Activated CD4-positive, alpha-beta T cell treated with anti-CD3 and anti-CD28 coated beads, Interleukin-2, Interleukin-6, amounts not matched to agents 100 ng/mL and 50 ng/mL, durations not matched to agents 16 hours and 8 hours (primary cell): Measurements from ENCODE around the gene CPNE9.

ENCODE experiments used
- DNase-seq: peaks from one replicate; pipeline ENCODE4 v3.0.0-alpha.2; 2020

The CPNE9 gene, protein sequence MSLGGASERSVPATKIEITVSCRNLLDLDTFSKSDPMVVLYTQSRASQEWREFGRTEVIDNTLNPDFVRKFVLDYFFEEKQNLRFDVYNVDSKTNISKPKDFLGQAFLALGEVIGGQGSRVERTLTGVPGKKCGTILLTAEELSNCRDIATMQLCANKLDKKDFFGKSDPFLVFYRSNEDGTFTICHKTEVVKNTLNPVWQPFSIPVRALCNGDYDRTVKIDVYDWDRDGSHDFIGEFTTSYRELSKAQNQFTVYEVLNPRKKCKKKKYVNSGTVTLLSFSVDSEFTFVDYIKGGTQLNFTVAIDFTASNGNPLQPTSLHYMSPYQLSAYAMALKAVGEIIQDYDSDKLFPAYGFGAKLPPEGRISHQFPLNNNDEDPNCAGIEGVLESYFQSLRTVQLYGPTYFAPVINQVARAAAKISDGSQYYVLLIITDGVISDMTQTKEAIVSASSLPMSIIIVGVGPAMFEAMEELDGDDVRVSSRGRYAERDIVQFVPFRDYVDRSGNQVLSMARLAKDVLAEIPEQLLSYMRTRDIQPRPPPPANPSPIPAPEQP

DNA sequence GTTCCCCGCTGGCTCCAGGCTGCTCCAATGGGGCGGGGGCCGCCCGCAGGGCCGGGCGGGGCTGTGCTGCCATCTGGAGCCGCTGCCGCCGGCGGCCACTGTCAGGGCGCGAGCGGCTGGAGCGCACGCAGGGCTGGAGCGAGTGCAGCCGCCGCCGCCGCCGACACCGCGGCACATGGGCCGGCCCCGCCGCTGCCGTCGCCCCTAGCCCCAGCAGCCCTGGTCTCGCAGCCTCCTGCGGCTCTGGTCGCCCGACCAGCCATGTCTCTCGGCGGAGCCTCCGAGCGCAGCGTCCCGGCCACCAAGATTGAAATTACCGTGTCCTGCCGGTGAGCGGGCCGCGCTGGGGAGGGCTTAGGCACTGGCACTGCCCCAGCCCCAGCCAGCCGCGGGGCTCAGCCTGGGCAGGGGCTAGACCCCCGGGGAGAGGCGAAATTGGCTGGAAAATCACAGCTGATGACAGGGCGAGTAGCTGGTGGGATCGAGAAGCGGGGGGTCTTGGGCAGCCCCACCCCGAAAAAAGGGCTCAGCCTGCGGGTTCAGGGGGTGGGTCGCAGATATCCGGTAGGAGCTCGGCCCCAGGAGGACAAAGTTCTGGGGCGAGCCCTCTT is at the start of gene CPNE9:
CPNE9 (plus strand) TSS at position 98 of the 611 bp plus-strand sequence; CDS start at position 262, 164 bp downstream.
- DNase-seq: no peak

DNA sequence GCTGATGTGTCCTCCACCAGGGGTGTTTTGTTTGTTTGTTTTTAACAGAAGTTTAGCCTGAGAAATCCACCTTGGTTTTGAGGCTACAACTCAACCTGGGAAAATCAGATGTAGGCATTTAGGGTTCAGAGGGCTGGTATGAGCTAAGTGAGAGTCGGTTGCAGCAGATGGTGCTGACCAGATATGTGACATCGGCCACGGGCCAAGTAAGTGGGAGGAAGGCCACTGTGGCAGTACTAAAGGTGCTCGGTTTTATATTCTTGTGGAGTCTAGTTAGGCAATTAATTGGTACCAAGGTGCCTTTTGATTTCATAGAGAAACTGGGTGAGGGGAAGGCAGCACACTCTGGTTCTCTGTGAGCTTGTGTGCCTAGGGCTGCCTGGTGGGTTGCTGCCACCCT is 43.8 kb upstream of the CPNE9 start:
- no peak for DNase-seq

DNA sequence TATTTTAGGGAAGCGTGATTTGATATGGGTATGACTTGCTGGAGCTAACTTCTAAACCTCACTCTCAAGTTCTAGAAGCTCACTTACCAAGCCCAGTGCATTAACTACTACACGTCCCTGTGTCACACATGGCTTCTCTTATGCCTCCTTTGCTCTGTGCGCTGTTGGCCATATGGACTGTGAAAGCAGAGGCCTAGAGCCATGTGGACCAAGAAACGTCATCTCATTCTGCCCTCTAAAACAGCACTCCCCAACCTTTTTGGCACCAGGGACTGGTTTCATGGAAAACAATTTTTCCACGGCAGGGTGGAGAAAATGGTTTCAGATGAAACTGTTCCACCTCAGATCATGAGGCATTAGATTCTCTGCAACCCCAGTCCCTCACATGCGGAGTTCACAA is 42.7 kb upstream of the CPNE9 start:
- no peak for DNase-seq

DNA sequence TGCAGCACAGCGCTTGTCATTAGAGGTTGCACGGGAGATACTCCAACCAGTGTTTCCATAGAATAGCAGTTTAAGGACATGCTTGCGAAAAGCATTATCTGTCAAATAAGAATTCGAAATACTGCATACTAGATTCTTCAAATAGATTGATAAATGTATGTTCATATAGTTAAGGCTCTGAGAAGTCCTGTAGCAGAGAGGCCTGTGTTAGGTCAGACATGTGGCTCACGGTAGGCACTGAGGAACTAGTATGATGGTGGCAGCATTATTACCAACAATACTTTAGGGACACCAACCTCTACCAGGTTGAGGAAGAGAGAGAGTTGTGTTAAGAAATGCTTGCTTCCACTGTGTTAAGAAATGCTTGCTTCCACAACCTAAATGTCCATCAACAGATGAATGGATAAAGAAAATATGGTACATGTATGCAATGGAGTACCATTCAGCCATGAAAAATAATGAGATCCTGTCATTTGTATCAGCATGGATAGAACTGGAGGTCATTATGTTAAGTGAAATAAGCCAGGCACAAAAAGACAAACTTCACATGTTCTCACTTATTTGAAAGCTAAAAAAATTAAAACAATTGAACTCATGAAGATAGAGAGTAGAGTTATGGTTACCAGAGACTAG is 39.4 kb upstream of the CPNE9 start:
- no peak for DNase-seq

DNA sequence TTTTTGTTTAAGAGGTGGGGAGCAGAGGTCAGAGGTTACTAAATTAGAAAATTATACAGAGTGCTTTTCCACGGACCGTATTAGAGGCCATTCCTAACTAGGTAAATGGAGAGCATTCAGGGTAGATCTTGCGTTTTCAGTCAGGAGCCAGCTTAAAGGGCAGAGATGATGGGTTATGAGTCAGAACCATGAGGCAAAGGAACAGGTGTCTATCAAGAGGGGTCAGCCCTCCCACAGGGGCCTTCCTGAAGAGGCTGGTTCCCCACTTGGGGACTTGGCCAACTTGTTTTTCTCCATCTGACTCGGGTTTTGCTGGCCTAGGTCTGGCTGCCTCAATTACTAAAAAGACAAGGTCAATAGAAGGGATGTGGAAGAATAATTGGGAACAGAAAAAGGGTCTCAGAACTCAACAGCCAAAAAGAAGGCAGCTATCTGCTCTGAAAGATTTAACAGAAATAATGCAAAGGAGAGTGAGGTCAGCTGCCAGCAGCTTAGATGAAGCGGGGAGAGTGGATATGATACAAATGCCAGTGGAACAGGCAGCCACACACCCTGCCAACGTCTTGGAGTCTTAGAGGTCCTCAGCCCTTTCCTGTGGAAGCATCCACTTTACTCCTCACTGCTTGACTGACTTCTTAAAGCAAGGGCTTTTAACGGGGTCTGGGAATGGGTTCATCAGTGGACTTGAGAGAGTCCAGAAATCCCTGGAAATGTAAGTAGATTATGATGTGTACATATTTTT is 36.8 kb upstream of the CPNE9 start:
- DNase-seq: no peak

DNA sequence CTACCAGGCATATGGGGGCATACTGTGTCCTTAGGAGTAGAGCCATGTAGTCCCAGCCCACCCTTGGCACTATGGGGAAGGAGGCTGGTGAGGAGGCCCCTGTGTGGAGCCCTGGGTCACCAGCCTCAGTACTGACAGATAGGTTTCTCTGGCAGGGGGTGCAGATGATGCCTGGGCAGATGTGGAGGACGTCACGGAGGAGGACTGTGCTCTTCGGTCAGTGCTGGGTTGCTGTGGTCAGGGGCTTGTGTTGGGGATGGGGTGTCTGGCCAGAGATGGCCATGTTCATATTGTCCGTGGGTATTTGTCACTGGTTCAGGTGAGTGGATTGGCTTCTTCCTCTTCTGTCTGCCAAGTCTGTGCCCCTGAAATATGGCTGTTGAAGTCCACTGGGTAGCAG is 34.4 kb upstream of the CPNE9 start:
- DNase-seq: no peak

DNA sequence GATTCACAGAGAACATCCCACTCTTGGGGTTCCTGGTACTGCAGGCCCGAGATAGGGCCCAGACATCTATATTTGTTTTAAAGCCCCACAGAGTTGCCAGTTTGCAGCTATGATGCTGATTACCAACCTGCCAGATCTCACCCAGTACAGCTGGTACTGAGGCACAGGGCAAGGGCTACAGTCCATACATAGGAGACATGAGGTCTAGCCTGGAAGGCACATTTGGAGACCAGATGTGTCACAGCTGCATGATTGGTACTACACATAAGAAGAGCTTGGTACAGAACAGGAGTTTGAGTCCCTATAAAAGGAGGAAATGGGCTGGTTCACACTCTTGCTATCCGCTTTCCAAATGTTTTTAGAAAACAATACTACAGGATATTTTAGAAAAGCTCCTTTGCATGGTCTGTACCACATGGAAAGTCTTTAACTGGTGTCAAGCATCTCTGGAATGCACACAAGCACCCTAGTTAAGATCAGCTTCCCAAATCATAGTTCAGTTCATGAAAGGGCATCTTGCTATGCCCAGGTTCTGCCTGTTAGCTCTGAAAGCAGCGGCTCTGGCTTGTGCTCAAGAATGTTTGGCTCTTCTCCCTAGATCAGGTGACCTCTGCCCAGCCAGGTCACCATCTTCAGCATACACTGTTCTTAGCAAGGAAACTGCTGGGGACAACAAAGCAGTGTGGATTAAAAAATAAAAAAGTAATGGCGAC is 33.8 kb upstream of the CPNE9 start:
- no peak for DNase-seq

DNA sequence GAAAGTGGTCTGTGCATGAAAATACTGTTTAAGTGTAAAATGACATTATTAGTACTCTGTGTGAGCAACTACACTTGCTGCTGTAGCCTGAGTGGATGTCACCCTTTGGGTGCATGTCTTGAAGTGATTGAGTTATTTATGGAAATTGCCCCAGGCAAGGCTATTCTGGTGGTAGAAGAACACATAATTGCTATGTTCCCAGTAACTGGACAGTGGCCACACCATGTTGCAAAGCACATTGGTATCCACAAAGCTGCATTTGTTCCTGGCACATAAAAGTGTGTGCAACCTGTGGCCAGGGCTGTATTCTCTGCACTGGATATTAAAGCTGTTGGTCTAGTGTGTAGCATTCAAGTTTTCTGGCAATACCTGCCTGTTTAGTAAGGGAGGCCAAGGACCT is 30.6 kb upstream of the CPNE9 start:
- DNase-seq: no peak

DNA sequence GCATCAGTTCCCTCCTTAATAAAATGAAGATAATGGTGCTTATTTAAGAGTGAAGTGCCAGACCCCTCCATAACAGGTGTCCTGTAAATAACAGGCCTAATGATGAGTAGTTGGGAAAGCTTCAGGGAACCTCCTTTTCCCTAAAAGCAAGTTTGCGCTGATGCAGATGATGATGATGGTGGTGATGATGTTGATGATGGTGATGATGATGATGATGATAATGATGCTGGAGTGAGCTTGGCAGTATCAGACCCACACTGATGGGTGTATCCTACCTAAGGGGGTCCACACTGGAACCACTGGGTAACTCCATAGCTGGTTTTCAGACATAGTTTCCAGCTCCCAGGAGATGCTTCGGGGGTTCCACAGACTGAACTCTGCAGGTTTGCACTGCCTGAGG is 29.9 kb upstream of the CPNE9 start:
- no peak for DNase-seq

DNA sequence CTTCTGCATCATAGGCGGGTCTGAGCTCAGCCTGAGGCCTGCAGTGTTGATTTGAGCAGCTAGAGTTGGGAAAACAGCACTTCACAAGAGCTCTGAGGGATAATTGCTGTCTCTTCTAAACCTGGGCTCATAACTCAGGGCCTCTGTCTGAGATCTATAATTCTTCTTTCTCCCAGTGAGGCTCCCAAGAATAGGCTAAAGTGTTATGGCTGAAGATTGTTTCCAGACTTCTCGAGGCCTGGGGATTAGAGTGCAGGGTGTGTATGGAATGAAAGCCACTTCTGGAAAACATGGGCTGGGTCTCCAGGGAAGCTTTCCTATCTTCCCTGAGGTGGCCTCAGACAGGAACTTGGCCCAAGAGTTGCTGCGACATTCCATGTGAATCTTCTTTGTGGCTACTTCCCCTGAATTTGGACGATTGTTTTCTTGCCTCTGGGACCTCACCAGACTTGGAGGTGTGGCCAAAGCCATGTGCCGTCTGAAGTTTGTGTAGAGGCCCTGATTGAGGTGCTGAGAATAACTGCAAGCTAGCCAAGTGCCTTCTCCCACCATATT is 27.8 kb upstream of the CPNE9 start:
- no peak for DNase-seq

DNA sequence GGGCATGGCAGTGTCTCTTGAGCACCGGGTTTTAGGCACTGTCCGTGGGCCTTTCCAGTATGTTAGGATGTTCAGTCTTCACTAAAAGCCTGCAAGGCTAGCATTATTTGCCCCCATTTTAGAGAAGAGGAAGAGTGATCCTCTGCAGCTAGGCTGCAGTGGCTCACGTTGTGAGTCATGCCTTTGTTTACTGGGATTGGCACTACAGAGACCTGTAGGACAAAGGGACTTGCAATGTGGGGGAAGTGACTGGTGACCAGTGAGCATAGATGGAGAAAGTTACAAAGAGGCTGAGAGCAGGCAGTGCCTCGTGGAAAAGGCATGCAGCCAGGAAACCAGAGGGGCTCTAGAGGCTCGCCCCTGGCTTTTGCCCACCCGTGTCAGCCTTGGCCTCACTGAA is 26.8 kb upstream of the CPNE9 start:
- DNase-seq: no peak

DNA sequence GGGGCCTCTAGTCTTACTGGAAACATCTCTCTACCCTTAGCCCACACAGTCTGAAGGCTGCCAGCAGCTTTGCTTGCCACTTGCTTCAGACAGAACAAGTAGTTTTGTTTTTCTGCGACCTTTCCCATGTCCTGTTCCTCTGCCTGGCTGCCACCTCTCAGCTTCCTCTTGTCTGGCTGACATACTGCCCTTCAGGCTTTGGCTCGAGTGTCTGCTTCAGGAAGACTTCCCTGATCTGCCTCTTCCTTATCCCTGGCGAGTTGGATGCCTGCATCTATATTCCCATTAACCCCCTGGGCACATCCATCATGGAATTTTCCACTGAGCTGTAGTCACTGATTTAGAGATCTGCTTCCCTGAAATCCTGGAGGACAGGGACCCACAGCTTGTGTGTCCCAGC is 25.1 kb upstream of the CPNE9 start:
- DNase-seq: no peak

DNA sequence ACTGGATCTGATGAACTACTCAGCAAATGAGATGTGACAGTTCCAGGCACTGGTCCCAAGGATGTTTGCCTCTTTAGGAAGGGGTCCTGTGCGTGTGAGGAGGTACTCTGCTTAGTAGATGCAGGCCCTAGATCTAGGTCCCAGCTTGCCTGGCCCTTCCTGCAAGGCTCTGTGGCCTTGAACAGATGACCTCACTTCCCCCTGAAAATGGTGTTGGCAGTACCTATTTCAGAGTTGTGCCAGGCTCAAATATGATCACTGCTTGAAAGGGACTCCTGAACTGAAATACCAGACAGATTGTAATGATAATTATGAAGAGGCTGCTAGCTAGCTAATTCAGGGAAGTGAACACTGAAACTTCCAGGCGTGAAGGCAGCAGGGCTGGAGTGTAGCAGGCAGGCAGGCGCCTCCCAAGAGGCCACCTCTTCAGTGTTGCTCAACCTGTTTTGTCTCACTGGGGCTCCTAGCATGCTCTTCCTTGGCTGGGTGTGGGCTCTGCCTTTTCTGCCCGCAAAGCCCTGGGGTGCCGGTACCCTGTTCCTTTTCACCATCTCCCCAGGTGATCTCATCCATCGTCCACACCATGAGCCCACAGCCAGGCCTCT is 24.1 kb upstream of the CPNE9 start:
- no peak for DNase-seq

DNA sequence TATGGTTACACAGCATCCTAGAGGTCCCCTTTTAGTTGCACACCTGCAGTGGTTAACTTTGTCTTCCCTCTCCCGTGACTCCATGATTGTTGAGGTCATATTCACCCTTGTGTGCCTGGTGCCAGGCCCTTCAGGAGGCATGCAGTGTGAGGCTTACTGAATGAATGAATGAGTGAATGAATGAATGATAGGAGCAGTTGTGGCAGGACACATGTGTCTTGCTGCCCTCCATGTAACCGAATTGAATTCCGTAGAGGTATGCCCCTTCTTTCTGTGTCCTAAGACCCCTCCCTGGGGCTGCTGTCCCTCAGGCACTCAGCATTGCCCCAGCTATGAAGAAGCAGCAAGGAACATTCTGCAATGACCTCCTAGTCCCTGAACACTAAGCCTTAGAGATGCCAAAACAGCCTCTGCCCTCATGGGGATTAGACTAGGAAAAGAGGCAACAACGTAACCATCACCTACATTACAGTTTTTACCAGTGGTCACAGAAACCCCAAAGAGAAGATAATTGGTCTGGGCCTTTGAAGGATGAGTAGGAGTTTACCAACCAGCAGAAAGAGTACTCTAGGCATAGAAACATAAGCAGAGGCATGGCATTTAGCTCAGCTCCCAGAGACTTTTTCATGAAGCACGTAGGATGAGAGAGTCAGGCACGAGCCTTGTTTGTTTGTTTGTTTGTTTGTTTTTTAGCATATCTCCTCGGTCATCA is 22.5 kb upstream of the CPNE9 start:
- DNase-seq: no peak

DNA sequence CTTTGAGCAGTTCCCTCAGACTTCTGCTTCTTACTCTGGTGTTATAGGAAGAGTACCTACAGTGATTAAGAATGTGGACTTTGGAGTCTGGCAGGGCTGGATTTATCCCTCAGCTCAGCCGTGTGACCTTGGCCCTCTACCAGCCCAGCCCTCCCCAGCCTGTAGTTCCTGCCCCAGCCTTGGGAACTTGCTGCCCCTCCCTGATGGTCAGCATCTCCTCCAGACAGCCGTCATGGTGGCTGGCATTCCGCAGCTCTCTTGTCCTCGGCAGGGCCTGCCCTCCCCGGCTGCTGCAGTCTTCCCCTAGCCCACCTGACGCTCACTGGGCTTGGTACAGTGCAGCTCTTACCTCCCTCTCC is 21.9 kb upstream of the CPNE9 start:
- no peak for DNase-seq

DNA sequence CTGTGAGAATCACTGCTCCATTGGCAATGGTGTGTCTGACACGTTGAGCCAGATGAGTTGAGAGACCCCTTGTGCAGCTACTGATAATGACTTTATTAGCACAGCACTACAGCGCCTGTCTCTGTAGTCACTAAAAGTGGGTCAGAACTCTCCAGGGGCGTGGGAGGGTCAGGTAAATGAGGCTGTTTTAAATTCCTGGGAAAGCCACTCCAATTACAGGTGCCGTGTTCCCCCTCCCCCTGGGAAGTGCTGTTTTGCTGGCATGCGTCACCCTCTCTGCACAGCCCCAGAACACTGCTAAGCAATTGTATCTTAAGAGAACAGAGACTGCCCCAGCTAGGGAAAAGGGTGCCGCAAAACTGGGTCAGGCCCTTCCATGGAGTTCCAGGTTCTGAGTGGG is 21.5 kb upstream of the CPNE9 start:
- DNase-seq: no peak

DNA sequence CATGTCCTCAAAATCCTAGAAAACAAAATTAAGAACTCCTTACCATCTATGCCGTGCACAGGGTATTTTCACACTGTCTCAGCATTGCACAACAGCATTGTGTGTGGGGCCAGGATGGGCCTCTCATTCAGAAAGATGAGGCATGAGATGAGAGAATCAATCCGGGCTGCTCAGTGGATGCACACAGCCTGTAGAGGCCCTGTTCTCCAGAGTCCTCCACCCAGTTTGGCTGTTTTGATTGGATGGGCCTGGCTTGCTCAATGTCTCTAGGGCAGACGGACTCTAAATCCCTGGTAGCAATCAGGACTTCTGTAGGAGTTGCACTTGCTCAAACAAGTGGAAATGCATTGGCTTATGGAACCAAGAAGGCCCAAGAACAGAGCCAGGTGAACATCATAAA is 20.2 kb upstream of the CPNE9 start:
- no peak for DNase-seq

DNA sequence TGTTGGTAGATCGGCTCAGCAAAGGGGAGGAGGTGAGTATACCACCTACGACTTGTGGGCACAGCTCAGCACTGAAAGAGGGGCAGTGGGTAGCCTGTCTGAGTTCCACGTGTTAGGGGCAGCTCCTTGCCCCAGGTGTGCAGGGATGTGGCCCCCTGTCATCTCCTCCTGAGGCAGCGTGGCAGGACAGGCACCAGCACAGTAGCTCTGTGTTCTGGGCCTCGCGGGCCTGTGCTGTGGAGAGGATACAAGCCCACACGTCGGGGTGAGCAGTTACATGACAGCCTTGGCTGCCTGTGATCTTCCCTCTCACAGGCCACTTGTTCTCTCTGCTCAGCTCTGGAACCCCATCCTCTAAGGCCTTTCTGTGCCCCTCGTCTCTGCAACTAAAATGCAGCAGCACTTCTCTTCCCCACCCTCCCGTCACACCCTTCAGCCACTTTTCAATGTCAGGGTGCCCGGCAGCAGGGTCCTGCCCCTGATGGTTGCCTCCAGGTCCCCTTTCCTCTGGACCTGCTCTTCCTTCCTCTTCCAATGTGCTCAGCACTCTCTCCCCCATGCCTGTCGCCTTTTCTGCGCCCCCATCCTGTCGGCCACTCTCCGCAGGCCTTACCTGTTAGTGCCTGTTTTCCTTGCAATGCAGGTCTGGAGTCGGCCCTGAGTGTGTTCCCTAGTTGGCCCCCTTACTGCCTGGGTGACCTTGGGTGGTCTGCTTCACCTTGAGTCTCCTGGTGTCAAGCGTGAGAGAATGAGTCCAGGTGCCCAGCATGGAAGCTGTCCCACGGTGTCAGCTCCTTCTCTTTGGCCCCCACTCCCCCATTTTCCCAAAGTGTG is 18.2 kb upstream of the CPNE9 start:
- no peak for DNase-seq

DNA sequence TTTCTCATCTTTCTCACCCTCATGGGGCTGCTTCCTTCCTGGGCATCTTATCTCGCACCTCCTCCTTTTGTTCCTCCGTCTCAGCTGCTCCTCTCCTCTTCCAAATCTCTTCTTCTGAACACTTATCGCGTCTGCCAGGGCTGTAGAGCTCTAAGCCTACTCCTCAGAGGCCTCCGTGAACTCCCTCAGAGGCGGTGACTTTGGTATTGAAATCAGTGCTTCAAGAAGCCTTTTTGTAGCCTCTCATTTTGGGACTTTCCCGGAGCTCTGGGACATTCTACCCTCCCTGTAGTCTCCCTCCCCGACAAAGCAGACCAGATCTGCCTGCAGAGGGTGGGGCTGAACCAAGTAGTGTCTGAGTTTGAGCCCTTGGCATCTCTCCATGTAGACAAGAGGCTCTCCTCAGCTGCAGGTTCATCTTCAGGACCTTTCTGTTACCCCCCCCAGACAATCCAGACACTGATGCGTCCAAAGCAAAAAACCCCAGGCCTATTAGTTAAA is 17.5 kb upstream of the CPNE9 start:
- DNase-seq: no peak

DNA sequence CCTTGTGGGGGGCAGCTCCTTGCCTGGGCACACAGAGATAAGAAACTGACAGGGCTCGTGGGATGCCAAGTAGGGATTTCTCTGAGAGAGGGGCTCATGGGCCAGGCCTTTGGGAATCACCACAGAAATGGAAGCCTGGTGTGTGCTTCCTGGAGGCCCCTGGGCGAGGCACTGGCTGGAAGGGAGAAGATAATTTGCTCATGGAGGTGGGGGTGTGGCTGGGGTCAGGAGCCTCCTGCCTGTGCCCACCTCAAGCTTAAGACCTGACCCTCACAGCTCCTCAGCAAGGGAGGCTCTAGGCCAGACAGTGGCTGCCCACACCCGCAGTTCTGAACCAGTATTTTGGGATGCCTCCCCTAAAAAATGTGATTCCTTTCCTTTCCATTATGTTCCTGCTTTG is 16.9 kb upstream of the CPNE9 start:
- DNase-seq: no peak
